ENCODE data around the gene GMDS. TPM values are rescaled to one million over a fixed set of nuclear protein-coding genes. Genes with fewer than 3 reads are reported as not detected.

The GMDS gene
- total and polyA plus RNA-seq, 2 of the 13 experiments (the other 11 are each of a cell fraction or from before 2014, with no cell fraction given) = 64.4 to 112 TPM

DNA sequence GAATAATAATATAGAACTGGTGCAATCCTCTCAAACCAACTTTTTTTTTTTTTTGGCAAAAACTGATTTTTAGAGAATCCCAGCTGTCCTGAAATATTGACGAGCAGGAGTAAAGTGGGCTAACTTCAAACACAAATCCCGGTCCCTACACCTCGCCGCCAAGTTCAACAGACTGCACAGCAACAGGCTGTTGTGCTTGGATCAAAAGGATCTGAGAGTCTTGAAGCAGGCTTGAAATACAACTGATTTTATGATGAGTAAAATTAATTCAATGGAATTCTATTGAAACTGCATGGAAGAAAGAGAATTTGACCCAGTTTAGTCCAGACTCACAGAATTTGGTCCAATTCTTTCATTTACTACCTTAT lies 463.6 kb downstream of the GMDS start (continued):
- TF ChIP-seq, protein P1, sequence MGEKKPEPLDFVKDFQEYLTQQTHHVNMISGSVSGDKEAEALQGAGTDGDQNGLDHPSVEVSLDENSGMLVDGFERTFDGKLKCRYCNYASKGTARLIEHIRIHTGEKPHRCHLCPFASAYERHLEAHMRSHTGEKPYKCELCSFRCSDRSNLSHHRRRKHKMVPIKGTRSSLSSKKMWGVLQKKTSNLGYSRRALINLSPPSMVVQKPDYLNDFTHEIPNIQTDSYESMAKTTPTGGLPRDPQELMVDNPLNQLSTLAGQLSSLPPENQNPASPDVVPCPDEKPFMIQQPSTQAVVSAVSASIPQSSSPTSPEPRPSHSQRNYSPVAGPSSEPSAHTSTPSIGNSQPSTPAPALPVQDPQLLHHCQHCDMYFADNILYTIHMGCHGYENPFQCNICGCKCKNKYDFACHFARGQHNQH (CRISPR knock-in tag; IDR thresholded peaks at IDR 0.05) = no peak
- no peak for TF ChIP-seq PAXIP1 (CRISPR knock-in tag; conservative IDR thresholded peaks at IDR 0.05)
- TF ChIP-seq ZFY (CRISPR knock-in tag; IDR thresholded peaks at IDR 0.05) = no peak
- no peak for TF ChIP-seq SRY (CRISPR knock-in tag; IDR thresholded peaks at IDR 0.05)
- no peak for TF ChIP-seq U2AF1 (optimal IDR thresholded peaks at IDR 0.05; ENCODE audit: low read depth, low read length)
- TF ChIP-seq ZNF780A (CRISPR knock-in tag; IDR thresholded peaks at IDR 0.05) = no peak

- H3K4me2 ChIP-seq (ENCODE audit: low read depth, low read length) = no peak overlapping the region
- DNase-seq (ENCODE audit: low spot score) = no peak
Measured at GRCh38 chr6:1781152-1781816, 464.1 kb downstream of the GMDS start.

More at GRCh38 chr6:1781152-1781816, 464.1 kb downstream of the GMDS start:
- FAIRE-seq (no peak), ATAC-seq (peak; percentile 14; the same call in 1 of the 3 replicates)
- in situ Hi-C loops (cut with HindIII; ENCODE audit: extremely low pct_ligation_motif_present, low pct_unique_long_range_greater_than_20kb) (no loop called here), intact Hi-C loops (cut with micrococcal nuclease; ENCODE audit: unreplicated experiment) (no loop called here)
- ChIA-PET CTCF (ENCODE audit: low intra/inter-chr PET ratio, low total read pairs) (no interaction called here), POLR2A (no interaction called here)
- H3K4me1 ChIP-seq (ENCODE audit: insufficient read depth, low read length) = peaks cover 5% of the 10 kb centered on the region
- H3K4me3 ChIP-seq (replicated peaks in 1 of 3; ENCODE audit: insufficient read depth in 1 of 3, low read depth in 2 of 3, low read length in 3 of 3) = no peak overlapping the region
- no peak overlapping the region for H2AFZ ChIP-seq (ENCODE audit: low read length)
- H3K9ac ChIP-seq (ENCODE audit: insufficient read depth, low read depth, low read length) = no peak overlapping the region
- TF ChIP-seq, protein P2, sequence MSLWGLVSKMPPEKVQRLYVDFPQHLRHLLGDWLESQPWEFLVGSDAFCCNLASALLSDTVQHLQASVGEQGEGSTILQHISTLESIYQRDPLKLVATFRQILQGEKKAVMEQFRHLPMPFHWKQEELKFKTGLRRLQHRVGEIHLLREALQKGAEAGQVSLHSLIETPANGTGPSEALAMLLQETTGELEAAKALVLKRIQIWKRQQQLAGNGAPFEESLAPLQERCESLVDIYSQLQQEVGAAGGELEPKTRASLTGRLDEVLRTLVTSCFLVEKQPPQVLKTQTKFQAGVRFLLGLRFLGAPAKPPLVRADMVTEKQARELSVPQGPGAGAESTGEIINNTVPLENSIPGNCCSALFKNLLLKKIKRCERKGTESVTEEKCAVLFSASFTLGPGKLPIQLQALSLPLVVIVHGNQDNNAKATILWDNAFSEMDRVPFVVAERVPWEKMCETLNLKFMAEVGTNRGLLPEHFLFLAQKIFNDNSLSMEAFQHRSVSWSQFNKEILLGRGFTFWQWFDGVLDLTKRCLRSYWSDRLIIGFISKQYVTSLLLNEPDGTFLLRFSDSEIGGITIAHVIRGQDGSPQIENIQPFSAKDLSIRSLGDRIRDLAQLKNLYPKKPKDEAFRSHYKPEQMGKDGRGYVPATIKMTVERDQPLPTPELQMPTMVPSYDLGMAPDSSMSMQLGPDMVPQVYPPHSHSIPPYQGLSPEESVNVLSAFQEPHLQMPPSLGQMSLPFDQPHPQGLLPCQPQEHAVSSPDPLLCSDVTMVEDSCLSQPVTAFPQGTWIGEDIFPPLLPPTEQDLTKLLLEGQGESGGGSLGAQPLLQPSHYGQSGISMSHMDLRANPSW (CRISPR knock-in tag; IDR thresholded peaks at IDR 0.05; ENCODE audit: borderline replicate concordance) = no peak
- TF ChIP-seq ZNF431 (CRISPR knock-in tag; IDR thresholded peaks at IDR 0.05; ENCODE audit: borderline replicate concordance, low read depth) (no peak), HOXA5 (CRISPR knock-in tag; IDR thresholded peaks at IDR 0.05) (no peak)
- TF ChIP-seq, protein P3, sequence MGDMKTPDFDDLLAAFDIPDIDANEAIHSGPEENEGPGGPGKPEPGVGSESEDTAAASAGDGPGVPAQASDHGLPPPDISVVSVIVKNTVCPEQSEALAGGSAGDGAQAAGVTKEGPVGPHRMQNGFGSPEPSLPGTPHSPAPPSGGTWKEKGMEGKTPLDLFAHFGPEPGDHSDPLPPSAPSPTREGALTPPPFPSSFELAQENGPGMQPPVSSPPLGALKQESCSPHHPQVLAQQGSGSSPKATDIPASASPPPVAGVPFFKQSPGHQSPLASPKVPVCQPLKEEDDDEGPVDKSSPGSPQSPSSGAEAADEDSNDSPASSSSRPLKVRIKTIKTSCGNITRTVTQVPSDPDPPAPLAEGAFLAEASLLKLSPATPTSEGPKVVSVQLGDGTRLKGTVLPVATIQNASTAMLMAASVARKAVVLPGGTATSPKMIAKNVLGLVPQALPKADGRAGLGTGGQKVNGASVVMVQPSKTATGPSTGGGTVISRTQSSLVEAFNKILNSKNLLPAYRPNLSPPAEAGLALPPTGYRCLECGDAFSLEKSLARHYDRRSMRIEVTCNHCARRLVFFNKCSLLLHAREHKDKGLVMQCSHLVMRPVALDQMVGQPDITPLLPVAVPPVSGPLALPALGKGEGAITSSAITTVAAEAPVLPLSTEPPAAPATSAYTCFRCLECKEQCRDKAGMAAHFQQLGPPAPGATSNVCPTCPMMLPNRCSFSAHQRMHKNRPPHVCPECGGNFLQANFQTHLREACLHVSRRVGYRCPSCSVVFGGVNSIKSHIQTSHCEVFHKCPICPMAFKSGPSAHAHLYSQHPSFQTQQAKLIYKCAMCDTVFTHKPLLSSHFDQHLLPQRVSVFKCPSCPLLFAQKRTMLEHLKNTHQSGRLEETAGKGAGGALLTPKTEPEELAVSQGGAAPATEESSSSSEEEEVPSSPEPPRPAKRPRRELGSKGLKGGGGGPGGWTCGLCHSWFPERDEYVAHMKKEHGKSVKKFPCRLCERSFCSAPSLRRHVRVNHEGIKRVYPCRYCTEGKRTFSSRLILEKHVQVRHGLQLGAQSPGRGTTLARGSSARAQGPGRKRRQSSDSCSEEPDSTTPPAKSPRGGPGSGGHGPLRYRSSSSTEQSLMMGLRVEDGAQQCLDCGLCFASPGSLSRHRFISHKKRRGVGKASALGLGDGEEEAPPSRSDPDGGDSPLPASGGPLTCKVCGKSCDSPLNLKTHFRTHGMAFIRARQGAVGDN (CRISPR knock-in tag; IDR thresholded peaks at IDR 0.05) = 0 out of 2 replicates have a peak, but pooled peaks have one; percentile 8
- peaks cover 6 to 45% of the 10 kb centered on the region in 2 experiments; a peak in 4 of 5 replicates for H3K36me3 ChIP-seq (replicated peaks in 1 of 2; ENCODE audit: control insufficient read depth in 1 of 2, insufficient read depth in 2 of 2, low read length in 2 of 2)
- H3K79me2 ChIP-seq (ENCODE audit: insufficient read depth, low read length) = no peaks in the 10 kb centered on the region
- H3K27ac ChIP-seq (ENCODE audit: extremely low read length, insufficient read depth, low read length) = no peak overlapping the region
- over 99% methylated on average over 11 of the region's 11 CpGs for WGBS (ENCODE audit: low lambda C conversion rate)
- no peaks in the 10 kb centered on the region for H3K27me3 ChIP-seq (ENCODE audit: control insufficient read depth in 1 of 2, insufficient read depth in 2 of 2, low read length in 2 of 2)
- H3K9me3 ChIP-seq (ENCODE audit: low read length) = no peaks in the 10 kb centered on the region
- H4K20me1 ChIP-seq (ENCODE audit: insufficient read depth, low read length) = no peaks in the 10 kb centered on the region; the same call in 1 of the 2 replicates
- no TSS peak for BruUV-seq (replicated peaks)
